K562 (cell line): ENCODE data around the gene ZNF484. TPM values are rescaled to one million over a fixed set of nuclear protein-coding genes. Genes with fewer than 3 reads are reported as not detected.
A peak's percentile ranks its signal among the peaks of the same experiment; 100 is the strongest.

ENCODE experiments used
- ASH1L ChIP-seq: fragments of 450-650 bp; IDR thresholded peaks from 2 replicates; pipeline ENCODE4 v1.6.1; 2018; ENCODE audit warnings: borderline replicate concordance, mild to moderate bottlenecking, low read depth; ENCODE audit not compliant: partially characterized antibody
- CC2D1A ChIP-seq: fragments of 450-650 bp; IDR thresholded peaks from 2 replicates; pipeline ENCODE4 v1.6.1; 2017; ENCODE audit warnings: mild to moderate bottlenecking
- CHAMP1 ChIP-seq: fragments of 450-650 bp; IDR thresholded peaks from 2 replicates; pipeline ENCODE4 v1.6.1; 2016; ENCODE audit warnings: mild to moderate bottlenecking
- EHMT2 ChIP-seq: fragments of 450-650 bp; IDR thresholded peaks from 2 replicates; pipeline ENCODE4 v1.6.1; 2018; ENCODE audit warnings: antibody characterized with exemption
- GMEB1 ChIP-seq: fragments of 250-450 bp; sonication (Bioruptor Pico); IDR thresholded peaks from 2 replicates; pipeline ENCODE4 v1.4.0; 2020; ENCODE audit warnings: mild to moderate bottlenecking
- HCFC1 ChIP-seq: IDR thresholded peaks from 2 replicates; pipeline ENCODE4 v1.6.1; 2012; ENCODE audit warnings: low read depth, low read length, improper control_type of control experiment
- KAT8 ChIP-seq: fragments of 450-650 bp; IDR thresholded peaks from 2 replicates; pipeline ENCODE4 v1.6.1; 2016; ENCODE audit warnings: low read depth, mild to moderate bottlenecking
- MAFK ChIP-seq: IDR thresholded peaks from 2 replicates; pipeline ENCODE4 v1.6.1; 2011; ENCODE audit warnings: low read length, improper control_type of control experiment
- MEIS2 ChIP-seq: fragments of 450-650 bp; IDR thresholded peaks from 2 replicates; pipeline ENCODE4 v1.6.1; 2014; ENCODE audit warnings: mild to moderate bottlenecking; ENCODE audit not compliant: partially characterized antibody
- MTA1 ChIP-seq: fragments of 450-650 bp; IDR thresholded peaks from 2 replicates; pipeline ENCODE4 v1.6.1; 2017; ENCODE audit warnings: borderline replicate concordance
- MYBL2 ChIP-seq, 2 experiments: fragments of 450-650 bp in 1 of 2; sonication (generic) in 1 of 2; formaldehyde crosslinking in 1 of 2; IDR thresholded peaks; 2 replicates each; pipeline versions ENCODE4 v1.6.1 to v1.8.1; 2017 to 2022; ENCODE audit warnings: borderline replicate concordance in 1 of 2, inconsistent platforms in 1 of 2, low read depth in 1 of 2, mild to moderate bottlenecking in 1 of 2, missing genetic modification reagents in 1 of 2, moderate library complexity in 1 of 2
- NFRKB ChIP-seq: fragments of 450-650 bp; IDR thresholded peaks from 2 replicates; pipeline ENCODE4 v1.6.1; 2016; ENCODE audit warnings: low read depth
- TBP ChIP-seq: optimal IDR thresholded peaks from 2 replicates; pipeline ENCODE3; 2011; ENCODE audit warnings: low read depth, low read length, improper control_type of control experiment
- THRAP3 ChIP-seq: fragments of 450-650 bp; IDR thresholded peaks from 2 replicates; pipeline ENCODE4 v1.6.1; 2016; ENCODE audit warnings: mild to moderate bottlenecking, inconsistent platforms, borderline replicate concordance
- ZBTB12 ChIP-seq: fragments of 250-450 bp; sonication (Bioruptor Pico); IDR thresholded peaks from 2 replicates; pipeline ENCODE4 v1.4.0; 2020
- ZNF282 ChIP-seq: sonication (generic); formaldehyde crosslinking; IDR thresholded peaks from 2 replicates; pipeline ENCODE4 v1.8.1; 2023; ENCODE audit warnings: missing genetic modification reagents
- ZNF740 ChIP-seq, 3 experiments: fragments of 200-800 bp in 1 of 3; sonication (Bioruptor generic) in 1 of 3; sonication (generic) in 1 of 3; formaldehyde crosslinking in 1 of 3; IDR thresholded peaks; 2 replicates each; pipeline versions ENCODE4 v1.6.1 to v1.8.0; 2016 to 2022; ENCODE audit warnings: mild to moderate bottlenecking in 2 of 3, missing compliant biosample characterization in 2 of 3, missing genetic modification characterization in 2 of 3, missing genetic modification reagents in 1 of 3
- ZNF766 ChIP-seq: fragments of 200-800 bp; sonication (Bioruptor generic); conservative IDR thresholded peaks from 2 replicates; pipeline ENCODE4 v1.6.1; 2016; ENCODE audit warnings: missing genetic modification characterization, missing compliant biosample characterization
- polyA plus RNA-seq, 8 experiments: library from polyadenylated mRNA; depleted of rRNA in 4 of 8; stranded (reverse) in 5 of 8; unstranded in 3 of 8; fragments of >200 nt; fragmentation: Nextera tagmentation in 2 of 8; fragmentation: Illumina TruSeq in 1 of 8; extraction: Ambion mirVana in 2 of 8; extraction: Trizol in 1 of 8; gene quantifications; 2 replicates each; pipeline versions ENCODE4 v1.2.1 to v1.2.3, GENCODE V29; 2011 to 2014; ENCODE audit warnings: inconsistent platforms in 1 of 8, missing spikeins in 1 of 8
- total RNA-seq, 7 experiments: library from RNA; depleted of rRNA in 6 of 7; stranded (reverse); fragments of >200 nt in 6 of 7; fragmentation: Illumina TruSeq in 2 of 7; extraction: Trizol in 2 of 7; gene quantifications; 2 replicates each; pipeline versions ENCODE4 v1.2.1 to v1.2.3, GENCODE V29; 2011 to 2021; ENCODE audit warnings: low replicate concordance in 1 of 7

Gene ZNF484
- total and polyA plus RNA-seq, 9 of the 15 experiments (the other 6 are each of a cell fraction or from before 2014, with no cell fraction given): 1.1 to 5.8 (median 2.5) TPM

GRCh38 chr9:92877531-92878430 is at the start of gene ZNF484 (continued):
- TF ChIP-seq GMEB1 (CRISPR knock-in tag) (peak; percentile 74), CC2D1A (0 out of 2 replicates have a peak, but pooled peaks have one; percentile 17), ZNF766 (peak; percentile 98), ASH1L (no peak), ZNF740 (CRISPR knock-in tag; IDR thresholded peaks at IDR 0.05) (no peak), ZNF740 (tag; IDR thresholded peaks at IDR 0.05) (no peak), CHAMP1 (no peak; the same call in 1 of the 2 replicates), MTA1 (no peak), KAT8 (no peak), THRAP3 (no peak; the same call in 1 of the 2 replicates), EHMT2 (peak; percentile 86), NFRKB (peak; percentile 81; the same call in 1 of the 2 replicates), MAFK (peak; percentile 39), MYBL2 (IDR thresholded peaks at IDR 0.05; ENCODE audit: low read depth) (peak; percentile 79), MYBL2 (CRISPR knock-in tag; IDR thresholded peaks at IDR 0.05; ENCODE audit: borderline replicate concordance) (no peak), HCFC1 (peak; percentile 93), ZNF282 (CRISPR knock-in tag) (no peak), ZBTB12 (no peak), MEIS2 (peak; percentile 70), TBP (peak; percentile 32)
